ENCODE measurements around the gene GSG1L.

GSG1L gene

GRCh38 chr16:27932542-27933135 lies 130.9 kb downstream of the GSG1L start:
- no peak for DNase-seq

- DNase-seq: no peak
Measured at GRCh38 chr16:27929818-27930217, 133.7 kb downstream of the GSG1L start.

GRCh38 chr16:27928542-27928941 lies 135.0 kb downstream of the GSG1L start:
- DNase-seq: no peak

- no peak for DNase-seq
Measured at GRCh38 chr16:27927266-27927901, 136.1 kb downstream of the GSG1L start.

GRCh38 chr16:27925612-27926011 lies 137.9 kb downstream of the GSG1L start:
- DNase-seq: no peak

GRCh38 chr16:27924411-27925118 lies 138.9 kb downstream of the GSG1L start:
- no peak for DNase-seq

- no peak for DNase-seq
Measured at GRCh38 chr16:27923751-27924150, 139.8 kb downstream of the GSG1L start.

- no peak for DNase-seq
Measured at GRCh38 chr16:27922433-27922832, 141.1 kb downstream of the GSG1L start.

- DNase-seq: no peak
Measured at GRCh38 chr16:27921134-27921533, 142.4 kb downstream of the GSG1L start.

GRCh38 chr16:27920391-27920891 lies 143.1 kb downstream of the GSG1L start:
- DNase-seq: peak; percentile 84

- no peak for DNase-seq
Measured at GRCh38 chr16:27918755-27919154, 144.8 kb downstream of the GSG1L start.

GRCh38 chr16:27917949-27918348 lies 145.6 kb downstream of the GSG1L start:
- DNase-seq: no peak

GRCh38 chr16:27911486-27911885 lies 152.0 kb downstream of the GSG1L start:
- no peak for DNase-seq

- DNase-seq: no peak
Measured at GRCh38 chr16:27907457-27907972, 156.0 kb downstream of the GSG1L start.

GRCh38 chr16:27906883-27907282 lies 156.6 kb downstream of the GSG1L start:
- DNase-seq: no peak

- no peak for DNase-seq
Measured at GRCh38 chr16:27903046-27903655, 160.4 kb downstream of the GSG1L start.

GRCh38 chr16:27902551-27902950 lies 161.0 kb downstream of the GSG1L start:
- DNase-seq: no peak

- no peak for DNase-seq
Measured at GRCh38 chr16:27901956-27902355, 161.6 kb downstream of the GSG1L start.

- DNase-seq: no peak
Measured at GRCh38 chr16:27899736-27900135, 163.8 kb downstream of the GSG1L start.

GRCh38 chr16:27894386-27894785 lies 169.1 kb downstream of the GSG1L start:
- DNase-seq: no peak

GRCh38 chr16:27892879-27893278 lies 170.6 kb downstream of the GSG1L start:
- DNase-seq: no peak

- no peak for DNase-seq
Measured at GRCh38 chr16:27890866-27891265, 172.6 kb downstream of the GSG1L start.

- no peak for DNase-seq
Measured at GRCh38 chr16:27890006-27890405, 173.5 kb downstream of the GSG1L start.

All from NCI-H146 (cell line).